GM12878 (cell line): ENCODE measurements around the gene UPF1. TPM values are rescaled to one million over a fixed set of nuclear protein-coding genes. Genes with fewer than 3 reads are reported as not detected.

Source experiments
- ATAC-seq: fragments of 200-7000 bp; cut with Tn5 transposase; 3 replicates; pipeline ENCODE4 v1.9.1; 2020; ENCODE audit warnings: mild to moderate bottlenecking, moderate library complexity
- BruUV-seq: library from RNA; stranded (reverse); fragments of 400-500 nt; replicated peaks from 2 replicates; lab custom pipeline; 2021; lab: Mats Ljungman, UMichigan
- CTCF ChIA-PET: fragments of 300-600 bp; sonication (Branson Sonifier 250); formaldehyde crosslinking; extraction: SDS; loops from one replicate; lab custom pipeline; 2021; ENCODE audit warnings: inconsistent platforms; lab: Yijun Ruan, JAX
- POLR2A ChIA-PET: fragments of 350-600 bp; formaldehyde crosslinking; extraction: SDS; loops from one replicate; lab custom pipeline; 2021; ENCODE audit warnings: inconsistent platforms; lab: Charles Lee
- RAD21 ChIA-PET: fragments of 300-600 bp; sonication (Branson Sonifier 250); formaldehyde crosslinking; loops from one replicate; lab custom pipeline; 2023; ENCODE audit warnings: antibody characterized with exemption; ENCODE audit not compliant: unreplicated experiment; lab: Charles Lee
- SMC1A ChIA-PET: fragments of 300-600 bp; sonication (Branson Sonifier 250); formaldehyde crosslinking; loops from one replicate; lab custom pipeline; 2023; ENCODE audit not compliant: unreplicated experiment, uncharacterized antibody; lab: Charles Lee
- DNase-seq: peaks from one replicate; pipeline ENCODE4 v3.0.0-alpha.2; 2011; ENCODE audit warnings: low read depth, low spot score
- FAIRE-seq: peaks from 3 replicates; lab custom pipeline; 2011; peaks lifted over from hg19 to GRCh38; lab: Jason Lieb, UNC
- H2AFZ ChIP-seq: 2 replicates; pipeline ENCODE4 v1.6.0; 2011; ENCODE audit warnings: low read depth, low read length, control low read depth; ENCODE audit not compliant: control insufficient read depth
- H3K27ac ChIP-seq: 2 replicates; pipeline ENCODE4 v1.5.1; 2011; ENCODE audit warnings: control low read depth; ENCODE audit not compliant: control insufficient read depth, insufficient read depth
- H3K27me3 ChIP-seq, 2 experiments: replicated peaks in 1 of 2; 2 replicates each; pipeline versions ENCODE4 v1.6.0 to v1.6.1; 2011; ENCODE audit warnings: low read length in 1 of 2; ENCODE audit not compliant: control insufficient read depth in 2 of 2, insufficient read depth in 2 of 2
- H3K36me3 ChIP-seq, 2 experiments: 2 replicates each; pipeline ENCODE4 v1.5.1; 2011; ENCODE audit warnings: low read length in 1 of 2; ENCODE audit not compliant: control insufficient read depth in 2 of 2, insufficient read depth in 2 of 2
- H3K4me1 ChIP-seq: 2 replicates; pipeline ENCODE4 v1.6.1; 2011; ENCODE audit warnings: mild to moderate bottlenecking, low read length, moderate library complexity, mixed read lengths; ENCODE audit not compliant: control insufficient read depth, insufficient read depth
- H3K4me2 ChIP-seq: 2 replicates; pipeline ENCODE4 v1.6.0; 2011; ENCODE audit warnings: control low read depth; ENCODE audit not compliant: control insufficient read depth, insufficient read depth
- H3K4me3 ChIP-seq: fragments of 200-600 bp; sonication (generic); 2 replicates; pipeline ENCODE4 v1.5.1; 2016
- H3K79me2 ChIP-seq: 2 replicates; pipeline ENCODE4 v1.6.0; 2011; ENCODE audit warnings: low read length; ENCODE audit not compliant: control insufficient read depth, insufficient read depth
- H3K9ac ChIP-seq: 2 replicates; pipeline ENCODE4 v1.8.0; 2011; ENCODE audit warnings: low read length, control low read depth, mixed read lengths; ENCODE audit not compliant: control insufficient read depth, insufficient read depth
- H3K9me3 ChIP-seq: replicated peaks from 3 replicates; pipeline ENCODE4 v1.5.1; 2011; ENCODE audit warnings: mild to moderate bottlenecking, low read length; ENCODE audit not compliant: control insufficient read depth, insufficient read depth
- H4K20me1 ChIP-seq: 2 replicates; pipeline ENCODE4 v1.6.0; 2011; ENCODE audit not compliant: control insufficient read depth, insufficient read depth
- ETV6 ChIP-seq, 2 experiments: fragments of 450-650 bp in 1 of 2; IDR thresholded peaks in 1 of 2; conservative IDR thresholded peaks in 1 of 2; 2 replicates each; pipeline ENCODE4 v1.6.1; 2014; ENCODE audit warnings: antibody characterized with exemption in 1 of 2, borderline replicate concordance in 1 of 2, low read depth in 1 of 2, mild to moderate bottlenecking in 1 of 2, moderate library complexity in 1 of 2
- NRF1 ChIP-seq: conservative IDR thresholded peaks from 2 replicates; pipeline ENCODE4 v1.6.1; 2011; ENCODE audit warnings: mild to moderate bottlenecking, low read depth, low read length, improper control_type of control experiment
- WGBS: methylation state at CpG from one replicate; pipeline ENCODE4 v1.1.6; 2016; ENCODE audit warnings: low lambda C conversion rate; ENCODE audit not compliant: insufficient replicate concordance, insufficient coverage; ENCODE audit errors: missing lambda C conversion rate; 5-methylcytosine and 5-hydroxymethylcytosine counted together
- in situ Hi-C: fragments of 300-500 bp; cut with MboI; formaldehyde crosslinking; loops from 9 replicates; pipeline ENCODE4 v1.14.3; 2018; ENCODE audit warnings: mixed read lengths
- intact Hi-C: fragments of 100-400 bp; cut with micrococcal nuclease; formaldehyde crosslinking; loops from one replicate; pipeline ENCODE4 v1.14.2; 2022; ENCODE audit not compliant: unreplicated experiment
- polyA plus RNA-seq, 11 experiments: library from polyadenylated mRNA; depleted of rRNA in 4 of 11; unstranded in 6 of 11; stranded (reverse) in 5 of 11; fragments of >200 nt; fragmentation: Nextera tagmentation in 4 of 11; fragmentation: Illumina TruSeq in 1 of 11; extraction: Ambion mirVana in 4 of 11; extraction: Trizol in 1 of 11; gene quantifications; 1 replicate in 1 of 11; 2 replicates in 10 of 11; pipeline versions ENCODE4 v1.2.1 to v1.2.3, GENCODE V29; 2011 to 2016; ENCODE audit warnings: inconsistent platforms in 2 of 11, missing spikeins in 2 of 11, low read depth in 1 of 11
- total RNA-seq, 4 experiments: library from RNA; depleted of rRNA in 3 of 4; stranded (reverse); fragments of >200 nt in 3 of 4; fragmentation: Illumina TruSeq in 1 of 4; extraction: Trizol in 1 of 4; gene quantifications; 2 replicates each; pipeline versions ENCODE4 v1.2.1 to v1.2.3, GENCODE V29; 2013 to 2021
- TF ChIP-seq, protein P1 (sequence below): fragments of 450-650 bp; IDR thresholded peaks from 2 replicates; pipeline ENCODE4 v1.6.1; 2017; ENCODE audit warnings: mild to moderate bottlenecking, low read depth, inconsistent platforms; ENCODE audit not compliant: poor library complexity, severe bottlenecking

Gene UPF1
- total and polyA plus RNA-seq, 10 of the 15 experiments (the other 5 are each of a cell fraction or from before 2014, with no cell fraction given): 0.58 to 80.9 (median 18.7) TPM

DNA sequence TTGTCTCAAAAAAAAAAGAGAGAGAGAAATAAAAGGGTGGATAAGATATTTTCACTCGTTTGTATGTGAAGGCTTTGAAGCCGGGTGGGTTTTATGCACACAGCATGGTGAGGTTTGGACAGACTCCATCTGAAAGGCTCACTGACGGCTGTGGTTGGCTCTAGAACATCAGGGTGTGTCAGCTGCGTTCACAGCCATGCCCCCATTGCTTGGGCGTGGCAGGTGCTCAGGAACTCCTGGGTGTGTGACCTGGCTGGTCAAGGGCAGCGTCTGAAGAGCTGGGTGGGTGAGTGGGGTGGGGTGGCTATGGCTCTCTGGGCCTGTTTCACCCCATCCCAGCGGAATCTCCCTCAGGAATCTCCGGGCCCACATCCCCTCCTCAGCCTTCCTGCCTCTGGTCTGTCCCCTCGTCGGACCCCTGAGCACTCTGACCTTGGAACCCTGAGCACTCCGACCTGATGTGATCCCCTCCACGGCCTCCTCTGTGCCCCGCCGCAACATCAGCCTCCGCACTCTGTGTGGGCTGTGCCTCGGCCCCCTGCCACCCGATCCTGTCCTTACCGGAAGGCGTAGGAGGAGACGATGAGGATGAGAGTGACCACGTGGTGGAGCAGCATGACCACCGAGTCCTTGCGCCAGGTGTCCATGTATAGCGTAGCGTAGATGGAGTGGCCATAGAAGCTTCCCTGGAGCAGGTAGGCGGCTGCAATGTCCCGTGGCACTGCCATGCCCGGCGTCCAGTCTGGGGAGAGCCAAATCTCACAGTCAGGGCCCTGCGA lies 52.0 kb downstream of the UPF1 start:
- ATAC-seq (no peak), DNase-seq (no peak), FAIRE-seq (no peak)
- no TSS peak for BruUV-seq
- intact Hi-C loops (no loop called here), in situ Hi-C loops (no loop called here)
- no peak overlapping the region for H3K4me3 ChIP-seq
- no peaks in the 10 kb centered on the region for H3K79me2 ChIP-seq
- ChIA-PET RAD21 (no interaction called here), POLR2A (no interaction called here), CTCF (no interaction called here), SMC1A (no interaction called here)
- 50% methylated on average over 29 of the region's 30 CpGs for WGBS
- no peak overlapping the region for H3K27ac ChIP-seq
- no peak overlapping the region for H3K4me2 ChIP-seq
- TF ChIP-seq ETV6 (conservative IDR thresholded peaks at IDR 0.05 in 1 of 2, IDR thresholded peaks at IDR 0.05 in 1 of 2; ENCODE audit: borderline replicate concordance in 1 of 2, low read depth in 1 of 2): no peak
- no peak for TF ChIP-seq NRF1
- TF ChIP-seq, protein P1, sequence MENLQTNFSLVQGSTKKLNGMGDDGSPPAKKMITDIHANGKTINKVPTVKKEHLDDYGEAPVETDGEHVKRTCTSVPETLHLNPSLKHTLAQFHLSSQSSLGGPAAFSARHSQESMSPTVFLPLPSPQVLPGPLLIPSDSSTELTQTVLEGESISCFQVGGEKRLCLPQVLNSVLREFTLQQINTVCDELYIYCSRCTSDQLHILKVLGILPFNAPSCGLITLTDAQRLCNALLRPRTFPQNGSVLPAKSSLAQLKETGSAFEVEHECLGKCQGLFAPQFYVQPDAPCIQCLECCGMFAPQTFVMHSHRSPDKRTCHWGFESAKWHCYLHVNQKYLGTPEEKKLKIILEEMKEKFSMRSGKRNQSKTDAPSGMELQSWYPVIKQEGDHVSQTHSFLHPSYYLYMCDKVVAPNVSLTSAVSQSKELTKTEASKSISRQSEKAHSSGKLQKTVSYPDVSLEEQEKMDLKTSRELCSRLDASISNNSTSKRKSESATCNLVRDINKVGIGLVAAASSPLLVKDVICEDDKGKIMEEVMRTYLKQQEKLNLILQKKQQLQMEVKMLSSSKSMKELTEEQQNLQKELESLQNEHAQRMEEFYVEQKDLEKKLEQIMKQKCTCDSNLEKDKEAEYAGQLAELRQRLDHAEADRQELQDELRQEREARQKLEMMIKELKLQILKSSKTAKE: no peak
- H3K27me3 ChIP-seq: no peaks in the 10 kb centered on the region
- H3K9me3 ChIP-seq: no peaks in the 10 kb centered on the region
- H2AFZ ChIP-seq: no peak overlapping the region
- H4K20me1 ChIP-seq: no peaks in the 10 kb centered on the region
- no peaks in the 10 kb centered on the region for H3K36me3 ChIP-seq
- no peaks in the 10 kb centered on the region for H3K4me1 ChIP-seq
- H3K9ac ChIP-seq: no peak overlapping the region
